ENCODE data around the gene TACO1.

GRCh38 chr17:63552211-63552610, 48.5 kb upstream of the TACO1 start:
- TF ChIP-seq, protein P1, sequence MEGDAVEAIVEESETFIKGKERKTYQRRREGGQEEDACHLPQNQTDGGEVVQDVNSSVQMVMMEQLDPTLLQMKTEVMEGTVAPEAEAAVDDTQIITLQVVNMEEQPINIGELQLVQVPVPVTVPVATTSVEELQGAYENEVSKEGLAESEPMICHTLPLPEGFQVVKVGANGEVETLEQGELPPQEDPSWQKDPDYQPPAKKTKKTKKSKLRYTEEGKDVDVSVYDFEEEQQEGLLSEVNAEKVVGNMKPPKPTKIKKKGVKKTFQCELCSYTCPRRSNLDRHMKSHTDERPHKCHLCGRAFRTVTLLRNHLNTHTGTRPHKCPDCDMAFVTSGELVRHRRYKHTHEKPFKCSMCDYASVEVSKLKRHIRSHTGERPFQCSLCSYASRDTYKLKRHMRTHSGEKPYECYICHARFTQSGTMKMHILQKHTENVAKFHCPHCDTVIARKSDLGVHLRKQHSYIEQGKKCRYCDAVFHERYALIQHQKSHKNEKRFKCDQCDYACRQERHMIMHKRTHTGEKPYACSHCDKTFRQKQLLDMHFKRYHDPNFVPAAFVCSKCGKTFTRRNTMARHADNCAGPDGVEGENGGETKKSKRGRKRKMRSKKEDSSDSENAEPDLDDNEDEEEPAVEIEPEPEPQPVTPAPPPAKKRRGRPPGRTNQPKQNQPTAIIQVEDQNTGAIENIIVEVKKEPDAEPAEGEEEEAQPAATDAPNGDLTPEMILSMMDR (IDR thresholded peaks at IDR 0.05; ENCODE audit: low read depth, low read length), result no peak
- TF ChIP-seq EZH2phosphoT487 (IDR thresholded peaks at IDR 0.05; ENCODE audit: low read depth), result no peak
